ENCODE measurements around the gene XDH. TPM values are rescaled to one million over a fixed set of nuclear protein-coding genes. Genes with fewer than 3 reads are reported as not detected.
A peak's percentile ranks its signal among the peaks of the same experiment; 100 is the strongest.

The XDH gene
- total and polyA plus RNA-seq, 7 experiments from 2014 or later = 0.36 TPM; not detected in 6

GRCh38 chr2:31390324-31390723 lies 24.2 kb downstream of the XDH start:
- Mint-ChIP-seq H3K27ac (no peak overlapping the region), H3K4me1 (peaks cover 0 to 5% (median 0%) of the 10 kb centered on the region in 7 donors), H3K4me3 (no peak overlapping the region), H3K27me3 (peaks cover 8 to 39% (median 20%) of the 10 kb centered on the region in 5 donors), H3K36me3 (no peaks in the 10 kb centered on the region), H3K9me3 (no peaks in the 10 kb centered on the region)
- Histone ChIP-seq H3K4me3 (ENCODE audit: low read length) (no peak overlapping the region), H3K27me3 (ENCODE audit: control insufficient read depth in 2 of 2, insufficient read depth in 2 of 2, low read length in 2 of 2) (no peaks in the 10 kb centered on the region), H3K4me1 (ENCODE audit: control insufficient read depth in 2 of 2, insufficient read depth in 2 of 2, low read length in 2 of 2) (no peaks in the 10 kb centered on the region), H3K9me3 (ENCODE audit: control insufficient read depth in 2 of 3, low read length in 3 of 3) (no peaks in the 10 kb centered on the region), H3K27ac (ENCODE audit: low read depth, low read length) (no peak overlapping the region), H3K36me3 (ENCODE audit: control insufficient read depth in 2 of 3, insufficient read depth in 3 of 3, low read length in 3 of 3) (no peaks in the 10 kb centered on the region)
- CTCF ChIA-PET = no interaction called here
- no peak for ATAC-seq
- DNase-seq = no peak
- POLR2A ChIA-PET = no interaction called here
- intact Hi-C loops (cut with micrococcal nuclease) = no loop called here

GRCh38 chr2:31388736-31389135 lies 25.8 kb downstream of the XDH start:
- Mint-ChIP-seq H3K27me3 (peaks cover 0 to 28% (median 13%) of the 10 kb centered on the region in 5 donors), H3K4me3 (no peak overlapping the region), H3K36me3 (no peaks in the 10 kb centered on the region), H3K4me1 (peaks cover 0 to 20% (median 0%) of the 10 kb centered on the region in 7 donors), H3K27ac (no peak overlapping the region), H3K9me3 (no peaks in the 10 kb centered on the region)
- H3K9me3 ChIP-seq (ENCODE audit: control insufficient read depth in 2 of 3, low read length in 3 of 3) = no peaks in the 10 kb centered on the region
- ChIA-PET CTCF (no interaction called here), POLR2A (no interaction called here)
- no peaks in the 10 kb centered on the region for H3K27me3 ChIP-seq (ENCODE audit: control insufficient read depth in 2 of 2, insufficient read depth in 2 of 2, low read length in 2 of 2)
- no peak overlapping the region for H3K27ac ChIP-seq (ENCODE audit: low read depth, low read length)
- no peaks in the 10 kb centered on the region for H3K4me1 ChIP-seq (ENCODE audit: control insufficient read depth in 2 of 2, insufficient read depth in 2 of 2, low read length in 2 of 2)
- H3K4me3 ChIP-seq (ENCODE audit: low read length) = no peak overlapping the region
- intact Hi-C loops (cut with micrococcal nuclease) = no loop called here
- no peaks in the 10 kb centered on the region for H3K36me3 ChIP-seq (ENCODE audit: control insufficient read depth in 2 of 3, insufficient read depth in 3 of 3, low read length in 3 of 3)
- ATAC-seq (no peak), DNase-seq (no peak)

GRCh38 chr2:31387850-31388249 lies 26.7 kb downstream of the XDH start:
- ChIA-PET POLR2A (no interaction called here), CTCF (no interaction called here)
- ATAC-seq = no peak
- Mint-ChIP-seq H3K9me3 (no peaks in the 10 kb centered on the region), H3K27me3 (peaks cover 0 to 19% (median 4%) of the 10 kb centered on the region in 5 donors), H3K4me3 (no peak overlapping the region), H3K4me1 (peaks cover 0 to 28% (median 0%) of the 10 kb centered on the region in 7 donors), H3K36me3 (no peaks in the 10 kb centered on the region), H3K27ac (no peak overlapping the region)
- Histone ChIP-seq H3K4me1 (ENCODE audit: control insufficient read depth in 2 of 2, insufficient read depth in 2 of 2, low read length in 2 of 2) (no peaks in the 10 kb centered on the region), H3K4me3 (ENCODE audit: low read length) (no peak overlapping the region), H3K27ac (ENCODE audit: low read depth, low read length) (no peak overlapping the region), H3K9me3 (ENCODE audit: control insufficient read depth in 2 of 3, low read length in 3 of 3) (no peaks in the 10 kb centered on the region), H3K27me3 (ENCODE audit: control insufficient read depth in 2 of 2, insufficient read depth in 2 of 2, low read length in 2 of 2) (no peaks in the 10 kb centered on the region), H3K36me3 (ENCODE audit: control insufficient read depth in 2 of 3, insufficient read depth in 3 of 3, low read length in 3 of 3) (no peaks in the 10 kb centered on the region)
- DNase-seq = no peak
- intact Hi-C loops (cut with micrococcal nuclease) = no loop called here

DNA sequence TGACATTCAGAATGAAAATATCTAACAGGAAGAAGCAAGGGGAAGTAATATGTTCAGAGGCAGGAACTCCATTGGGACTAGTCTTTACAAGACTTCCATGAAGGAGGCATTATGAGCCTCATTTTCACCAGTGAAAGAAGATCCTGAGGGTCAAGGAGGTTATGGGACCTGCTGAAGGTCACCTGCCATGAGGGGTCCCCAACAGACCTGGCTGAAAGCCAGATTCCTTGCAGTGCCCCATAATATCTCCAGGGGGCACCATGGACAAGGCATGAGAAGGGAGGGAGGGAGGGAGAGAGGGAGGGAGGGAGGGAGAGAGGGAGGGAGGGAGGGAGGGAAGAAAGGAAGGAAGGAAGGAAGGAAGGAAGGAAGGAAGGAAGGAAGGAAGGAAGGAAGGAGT lies 27.9 kb downstream of the XDH start:
- ATAC-seq (no peak), DNase-seq (no peak)
- ChIA-PET CTCF (no interaction called here), POLR2A (no interaction called here)
- Mint-ChIP-seq H3K27me3 (peaks cover 0 to 16% (median 4%) of the 10 kb centered on the region in 5 donors), H3K36me3 (no peaks in the 10 kb centered on the region), H3K27ac (no peak overlapping the region), H3K9me3 (no peaks in the 10 kb centered on the region), H3K4me1 (peaks cover 0 to 40% (median 0%) of the 10 kb centered on the region in 7 donors), H3K4me3 (no peak overlapping the region)
- intact Hi-C loops (cut with micrococcal nuclease) = no loop called here
- no peaks in the 10 kb centered on the region for H3K9me3 ChIP-seq (ENCODE audit: control insufficient read depth in 2 of 3, low read length in 3 of 3)
- no peak overlapping the region for H3K27ac ChIP-seq (ENCODE audit: low read depth, low read length)
- no peaks in the 10 kb centered on the region for H3K36me3 ChIP-seq (ENCODE audit: control insufficient read depth in 2 of 3, insufficient read depth in 3 of 3, low read length in 3 of 3)
- H3K4me3 ChIP-seq (ENCODE audit: low read length) = no peak overlapping the region
- no peaks in the 10 kb centered on the region for H3K4me1 ChIP-seq (ENCODE audit: control insufficient read depth in 2 of 2, insufficient read depth in 2 of 2, low read length in 2 of 2)
- H3K27me3 ChIP-seq (ENCODE audit: control insufficient read depth in 2 of 2, insufficient read depth in 2 of 2, low read length in 2 of 2) = no peaks in the 10 kb centered on the region

DNA sequence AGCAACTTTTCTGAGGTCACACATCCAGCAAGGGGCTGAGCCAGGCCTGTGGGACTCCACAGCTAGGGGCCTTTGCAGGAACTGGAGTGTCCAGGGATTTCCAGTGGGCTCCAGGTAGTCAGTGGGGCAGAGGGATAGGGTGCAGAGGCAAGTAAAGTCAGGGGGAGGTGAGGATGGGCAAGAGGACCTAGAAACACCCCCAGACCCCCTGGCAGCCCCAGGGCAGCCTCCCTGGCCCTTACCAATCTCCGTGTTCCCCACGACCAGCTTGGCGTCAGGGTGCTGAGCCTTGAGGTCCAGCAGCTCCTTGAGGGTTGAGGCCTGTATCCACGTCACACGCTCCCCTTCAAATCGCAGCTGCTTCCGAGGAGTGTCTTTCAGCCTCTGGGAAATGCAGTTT lies 28.4 kb downstream of the XDH start:
- peaks cover 0 to 16% (median 4%) of the 10 kb centered on the region in 5 donors for H3K27me3 Mint-ChIP-seq
- no peaks in the 10 kb centered on the region for H3K9me3 Mint-ChIP-seq
- DNase-seq = no peak
- no peak overlapping the region for H3K27ac Mint-ChIP-seq
- no peaks in the 10 kb centered on the region for H3K9me3 ChIP-seq (ENCODE audit: control insufficient read depth in 2 of 3, low read length in 3 of 3)
- H3K4me3 ChIP-seq (ENCODE audit: low read length) = no peak overlapping the region
- POLR2A ChIA-PET = no interaction called here
- no peak for ATAC-seq
- intact Hi-C loops (cut with micrococcal nuclease) = no loop called here
- no peak overlapping the region for H3K27ac ChIP-seq (ENCODE audit: low read depth, low read length)
- H3K36me3 ChIP-seq (ENCODE audit: control insufficient read depth in 2 of 3, insufficient read depth in 3 of 3, low read length in 3 of 3) = no peaks in the 10 kb centered on the region
- H3K27me3 ChIP-seq (ENCODE audit: control insufficient read depth in 2 of 2, insufficient read depth in 2 of 2, low read length in 2 of 2) = no peaks in the 10 kb centered on the region
- no peaks in the 10 kb centered on the region for H3K36me3 Mint-ChIP-seq
- CTCF ChIA-PET = no interaction called here
- H3K4me1 Mint-ChIP-seq = peaks cover 0 to 44% (median 0%) of the 10 kb centered on the region in 7 donors
- no peak overlapping the region for H3K4me3 Mint-ChIP-seq
- H3K4me1 ChIP-seq (ENCODE audit: control insufficient read depth in 2 of 2, insufficient read depth in 2 of 2, low read length in 2 of 2) = no peaks in the 10 kb centered on the region

DNA sequence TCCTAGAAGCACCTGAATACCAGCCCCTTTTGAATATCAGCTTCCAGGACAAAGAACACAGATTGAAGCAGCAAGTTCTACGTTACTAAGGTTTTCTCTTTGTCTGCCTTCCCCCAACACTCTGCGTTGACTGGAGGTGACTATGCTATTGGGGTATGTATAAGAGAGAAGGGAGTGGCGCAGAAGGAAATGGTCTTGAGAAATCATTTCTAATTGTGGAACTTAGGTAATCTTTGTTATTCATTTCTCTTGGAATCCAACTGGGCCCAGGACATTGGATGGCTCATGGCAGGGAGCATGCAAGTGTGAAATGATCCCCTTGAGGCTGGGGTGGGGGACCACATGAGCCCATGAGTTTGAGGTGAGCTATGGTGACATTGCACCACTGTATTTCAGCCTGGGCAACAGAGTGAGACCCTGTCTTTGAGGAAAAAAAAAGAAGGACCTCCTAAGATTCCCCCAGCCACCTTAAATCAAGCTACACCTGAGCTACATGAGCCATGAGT lies 29.7 kb downstream of the XDH start:
- Mint-ChIP-seq H3K9me3 (no peaks in the 10 kb centered on the region), H3K4me1 (peaks cover 0 to 45% (median 0%) of the 10 kb centered on the region in 7 donors), H3K4me3 (no peak overlapping the region), H3K27me3 (peaks cover 0 to 16% (median under 1%) of the 10 kb centered on the region in 5 donors), H3K36me3 (no peaks in the 10 kb centered on the region), H3K27ac (peak overlapping the region in 1 of 9 donors; percentile 50)
- ATAC-seq = peak; percentile 20
- Histone ChIP-seq H3K4me1 (ENCODE audit: control insufficient read depth in 2 of 2, insufficient read depth in 2 of 2, low read length in 2 of 2) (no peaks in the 10 kb centered on the region), H3K27me3 (ENCODE audit: control insufficient read depth in 2 of 2, insufficient read depth in 2 of 2, low read length in 2 of 2) (no peaks in the 10 kb centered on the region), H3K9me3 (ENCODE audit: control insufficient read depth in 2 of 3, low read length in 3 of 3) (no peaks in the 10 kb centered on the region), H3K36me3 (ENCODE audit: control insufficient read depth in 2 of 3, insufficient read depth in 3 of 3, low read length in 3 of 3) (no peaks in the 10 kb centered on the region), H3K27ac (ENCODE audit: low read depth, low read length) (no peak overlapping the region), H3K4me3 (ENCODE audit: low read length) (no peak overlapping the region)
- no peak for DNase-seq
- intact Hi-C loops (cut with micrococcal nuclease) = no loop called here
- POLR2A ChIA-PET = no interaction called here
- CTCF ChIA-PET = no interaction called here

DNA sequence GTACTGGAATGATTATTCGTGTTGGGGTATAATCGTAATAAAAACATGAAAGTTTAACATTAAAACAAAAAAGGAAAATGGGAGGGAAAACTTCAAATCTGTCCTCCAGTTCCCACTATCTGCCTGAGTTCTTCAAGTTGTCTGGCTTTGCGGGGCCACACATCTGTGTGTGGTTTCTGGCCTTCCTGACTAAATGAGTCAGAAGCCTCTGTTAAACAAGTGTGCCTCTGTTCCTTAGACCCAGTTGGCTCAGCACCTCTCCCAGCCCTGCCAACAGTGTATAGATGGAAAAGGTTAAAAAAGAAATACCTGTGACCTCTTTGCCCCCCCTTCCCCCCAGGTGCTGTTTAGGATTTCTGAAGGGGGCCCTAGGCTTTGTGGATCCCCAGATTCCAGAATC lies 30.2 kb downstream of the XDH start:
- intact Hi-C loops (cut with micrococcal nuclease) = no loop called here
- H3K4me3 Mint-ChIP-seq = no peak overlapping the region

More for the DNA sequence above, 30.2 kb downstream of the XDH start:
- no peak for DNase-seq
- Histone ChIP-seq H3K27ac (ENCODE audit: low read depth, low read length) (no peak overlapping the region), H3K27me3 (ENCODE audit: control insufficient read depth in 2 of 2, insufficient read depth in 2 of 2, low read length in 2 of 2) (no peaks in the 10 kb centered on the region), H3K36me3 (ENCODE audit: control insufficient read depth in 2 of 3, insufficient read depth in 3 of 3, low read length in 3 of 3) (no peaks in the 10 kb centered on the region), H3K4me1 (ENCODE audit: control insufficient read depth in 2 of 2, insufficient read depth in 2 of 2, low read length in 2 of 2) (no peaks in the 10 kb centered on the region), H3K4me3 (ENCODE audit: low read length) (no peak overlapping the region), H3K9me3 (ENCODE audit: control insufficient read depth in 2 of 3, low read length in 3 of 3) (no peaks in the 10 kb centered on the region)
- Mint-ChIP-seq H3K27ac (no peak overlapping the region), H3K27me3 (peaks cover 0 to 16% (median 0%) of the 10 kb centered on the region in 5 donors), H3K9me3 (no peaks in the 10 kb centered on the region), H3K4me1 (peaks cover 0 to 45% (median 0%) of the 10 kb centered on the region in 7 donors), H3K36me3 (no peaks in the 10 kb centered on the region)
- no peak for ATAC-seq
- CTCF ChIA-PET = no interaction called here
- POLR2A ChIA-PET = no interaction called here
